Duodenal mucosa (tissue), 2 donors: ENCODE measurements around the gene SLC22A31.
"Not testable (repeated sequence)": the region's sequence is repeated elsewhere in the genome, so short reads cannot be mapped to it uniquely, and the experiment has no call there.

Experiments
- H3K27ac ChIP-seq: one replicate; pipeline ENCODE4 v1.7.0; 2013; ENCODE audit warnings: low read depth, low read length
- H3K27me3 ChIP-seq, 2 donors: one replicate each; pipeline ENCODE4 v1.7.0; 2013; ENCODE audit warnings: low read length in 2 of 2, control low read depth in 1 of 2; ENCODE audit not compliant: insufficient read depth in 2 of 2, control insufficient read depth in 1 of 2
- H3K36me3 ChIP-seq, 2 donors: one replicate each; pipeline ENCODE4 v1.7.0; 2013; ENCODE audit warnings: low read length in 2 of 2, control low read depth in 1 of 2; ENCODE audit not compliant: insufficient read depth in 2 of 2, control insufficient read depth in 1 of 2
- H3K4me1 ChIP-seq, 2 donors: one replicate each; pipeline ENCODE4 v1.7.0; 2013; ENCODE audit warnings: low read length in 2 of 2, control low read depth in 1 of 2; ENCODE audit not compliant: insufficient read depth in 2 of 2, control insufficient read depth in 1 of 2
- H3K4me3 ChIP-seq, 2 donors: one replicate each; pipeline ENCODE4 v1.7.0; 2013; ENCODE audit warnings: low read length in 2 of 2, low read depth in 1 of 2
- H3K9ac ChIP-seq, 2 donors: one replicate each; pipeline ENCODE4 v1.7.0; 2013; ENCODE audit warnings: low read length in 2 of 2, low read depth in 1 of 2
- H3K9me3 ChIP-seq, 2 donors: one replicate each; pipeline ENCODE4 v1.7.0; 2013; ENCODE audit warnings: low read length in 2 of 2, control low read depth in 1 of 2; ENCODE audit not compliant: control insufficient read depth in 1 of 2

Gene SLC22A31

GRCh38 chr16:89166696-89167424, 33.5 kb downstream of the SLC22A31 start:
- H3K27me3 ChIP-seq: peaks cover 11 to 19% of the 10 kb centered on the region in 2 donors
- no peaks in the 10 kb centered on the region for H3K36me3 ChIP-seq
- no peak overlapping the region for H3K9ac ChIP-seq
- peak overlapping the region in 1 of 2 donors; percentile 35 for H3K4me3 ChIP-seq
- H3K9me3 ChIP-seq: no peaks in the 10 kb centered on the region
- no peak overlapping the region for H3K27ac ChIP-seq
- H3K4me1 ChIP-seq: peaks cover 13 to 17% of the 10 kb centered on the region in 2 donors

GRCh38 chr16:89165681-89165979, 34.7 kb downstream of the SLC22A31 start:
- not testable (repeated sequence) for H3K9ac ChIP-seq, H3K27ac ChIP-seq, H3K4me3 ChIP-seq, H3K4me1 ChIP-seq, H3K9me3 ChIP-seq, H3K36me3 ChIP-seq
- H3K27me3 ChIP-seq: peaks cover 11 to 25% of the 10 kb centered on the region in 2 donors

GRCh38 chr16:89164847-89165680, 35.3 kb downstream of the SLC22A31 start:
- Histone ChIP-seq H3K4me3 (no peak overlapping the region), H3K36me3 (no peaks in the 10 kb centered on the region), H3K27ac (no peak overlapping the region), H3K4me1 (peaks cover 5 to 6% of the 10 kb centered on the region in 2 donors), H3K27me3 (peaks cover 11 to 25% of the 10 kb centered on the region in 2 donors), H3K9me3 (no peaks in the 10 kb centered on the region), H3K9ac (no peak overlapping the region)

- H3K4me3 ChIP-seq: no peak overlapping the region
- H3K9me3 ChIP-seq: no peaks in the 10 kb centered on the region
- no peak overlapping the region for H3K27ac ChIP-seq
- peaks cover 11 to 20% of the 10 kb centered on the region in 2 donors for H3K27me3 ChIP-seq
- H3K4me1 ChIP-seq: peaks cover 5 to 6% of the 10 kb centered on the region in 2 donors
- no peak overlapping the region for H3K9ac ChIP-seq
- no peaks in the 10 kb centered on the region for H3K36me3 ChIP-seq
Measured at GRCh38 chr16:89164436-89164835, 35.9 kb downstream of the SLC22A31 start.

- Histone ChIP-seq H3K9me3 (no peaks in the 10 kb centered on the region), H3K27ac (no peak overlapping the region), H3K4me1 (peaks cover 5 to 6% of the 10 kb centered on the region in 2 donors), H3K4me3 (no peak overlapping the region), H3K27me3 (peaks cover 6 to 10% of the 10 kb centered on the region in 2 donors), H3K9ac (no peak overlapping the region), H3K36me3 (no peaks in the 10 kb centered on the region)
Measured at GRCh38 chr16:89163297-89163696, 37.0 kb downstream of the SLC22A31 start.

GRCh38 chr16:89161763-89162713, 38.3 kb downstream of the SLC22A31 start:
- H3K36me3 ChIP-seq: no peaks in the 10 kb centered on the region
- no peak overlapping the region for H3K9ac ChIP-seq
- peaks cover 4 to 9% of the 10 kb centered on the region in 2 donors for H3K27me3 ChIP-seq
- H3K27ac ChIP-seq: no peak overlapping the region
- H3K4me1 ChIP-seq: peaks cover under 1 to 2% of the 10 kb centered on the region in 2 donors
- no peaks in the 10 kb centered on the region for H3K9me3 ChIP-seq
- H3K4me3 ChIP-seq: no peak overlapping the region

- no peak overlapping the region for H3K27ac ChIP-seq
- no peaks in the 10 kb centered on the region for H3K9me3 ChIP-seq
- H3K36me3 ChIP-seq: no peaks in the 10 kb centered on the region
- peaks cover 6 to 17% of the 10 kb centered on the region in 2 donors for H3K27me3 ChIP-seq
- no peak overlapping the region for H3K4me3 ChIP-seq
- no peaks in the 10 kb centered on the region for H3K4me1 ChIP-seq
- no peak overlapping the region for H3K9ac ChIP-seq
Measured at GRCh38 chr16:89160977-89161701, 39.2 kb downstream of the SLC22A31 start.

- Histone ChIP-seq H3K4me1 (peaks cover 5 to 6% of the 10 kb centered on the region in 2 donors), H3K27ac (no peak overlapping the region), H3K27me3 (peaks cover 16 to 29% of the 10 kb centered on the region in 2 donors), H3K4me3 (no peak overlapping the region), H3K36me3 (no peaks in the 10 kb centered on the region), H3K9me3 (no peaks in the 10 kb centered on the region), H3K9ac (no peak overlapping the region)
Measured at GRCh38 chr16:89159850-89160354, 40.4 kb downstream of the SLC22A31 start.

- no peak overlapping the region for H3K9ac ChIP-seq
Measured at GRCh38 chr16:89159066-89159849, 41.1 kb downstream of the SLC22A31 start.

More at GRCh38 chr16:89159066-89159849, 41.1 kb downstream of the SLC22A31 start:
- peaks cover 5 to 8% of the 10 kb centered on the region in 2 donors for H3K4me1 ChIP-seq
- H3K27ac ChIP-seq: no peak overlapping the region
- no peaks in the 10 kb centered on the region for H3K36me3 ChIP-seq
- no peaks in the 10 kb centered on the region for H3K9me3 ChIP-seq
- H3K27me3 ChIP-seq: peaks cover 18 to 30% of the 10 kb centered on the region in 2 donors
- H3K4me3 ChIP-seq: no peak overlapping the region
